H1 (cell line): ENCODE results near the gene CTNNA3. TPM values are rescaled to one million over a fixed set of nuclear protein-coding genes. Genes with fewer than 3 reads are reported as not detected.
"Not testable (repeated sequence)": the region's sequence is repeated elsewhere in the genome, so short reads cannot be mapped to it uniquely, and the experiment has no call there.

ENCODE experiments used
- CTCF ChIA-PET: fragments of 300-600 bp; sonication (Branson Sonifier 250); formaldehyde crosslinking; loops from one replicate; lab custom pipeline; 2021; ENCODE audit not compliant: partially characterized antibody; lab: Charles Lee
- POLR2A ChIA-PET: fragments of 300-600 bp; sonication (Branson Sonifier 250); formaldehyde crosslinking; loops from one replicate; lab custom pipeline; 2021; ENCODE audit warnings: inconsistent platforms; ENCODE audit not compliant: partially characterized antibody; lab: Charles Lee
- DNase-seq, 2 experiments: peaks; one replicate each; pipeline versions ENCODE4 v3.0.0 to v3.0.0-alpha.2; 2010 to 2022; ENCODE audit warnings: low spot score in 2 of 2, low read depth in 1 of 2, mixed read lengths in 1 of 2
- FAIRE-seq: peaks from 2 replicates; lab custom pipeline; 2011; peaks lifted over from hg19 to GRCh38; lab: Jason Lieb, UNC
- H2AFZ ChIP-seq: 2 replicates; pipeline ENCODE4 v1.8.1; 2012; ENCODE audit warnings: low read length, inconsistent platforms
- H2AK5ac ChIP-seq: 2 replicates; pipeline ENCODE4 v1.6.1; 2013; ENCODE audit warnings: low read depth, low read length
- H2BK120ac ChIP-seq: replicated peaks from 2 replicates; pipeline ENCODE3; 2013; ENCODE audit warnings: low read depth, low read length, inconsistent platforms
- H2BK12ac ChIP-seq: 2 replicates; pipeline ENCODE4 v1.6.1; 2013; ENCODE audit warnings: low read depth, low read length
- H2BK15ac ChIP-seq: 2 replicates; pipeline ENCODE4 v1.6.1; 2013; ENCODE audit warnings: low read length
- H2BK20ac ChIP-seq: 2 replicates; pipeline ENCODE4 v1.6.1; 2013; ENCODE audit warnings: low read length
- H2BK5ac ChIP-seq: 2 replicates; pipeline ENCODE4 v1.6.1; 2013; ENCODE audit warnings: low read depth, low read length
- H3K14ac ChIP-seq: 2 replicates; pipeline ENCODE4 v1.6.1; 2013; ENCODE audit warnings: inconsistent platforms; ENCODE audit not compliant: insufficient read length
- H3K18ac ChIP-seq: 2 replicates; pipeline ENCODE4 v1.6.1; 2013; ENCODE audit warnings: low read length; ENCODE audit errors: extremely low read depth
- H3K23ac ChIP-seq: 2 replicates; pipeline ENCODE4 v1.6.1; 2013; ENCODE audit warnings: inconsistent platforms; ENCODE audit not compliant: insufficient read length
- H3K23me2 ChIP-seq: 2 replicates; pipeline ENCODE4 v1.6.1; 2013; ENCODE audit warnings: low read depth, low read length
- H3K27ac ChIP-seq: 2 replicates; pipeline ENCODE4 v1.6.1; 2011; ENCODE audit warnings: low read depth, low read length, inconsistent platforms
- H3K27me3 ChIP-seq, 4 experiments: replicated peaks in 1 of 4; 1 replicate in 1 of 4; 2 replicates in 3 of 4; pipeline versions ENCODE4 v1.6.1 to v1.8.1; 2011 to 2013; ENCODE audit warnings: low read length in 3 of 4, mild to moderate bottlenecking in 3 of 4, inconsistent platforms in 2 of 4, mixed read lengths in 2 of 4, moderate library complexity in 1 of 4; ENCODE audit not compliant: control insufficient read depth in 3 of 4, insufficient read depth in 3 of 4; ENCODE audit errors: extremely low read depth in 1 of 4
- H3K36me3 ChIP-seq, 4 experiments: 2 replicates each; pipeline versions ENCODE4 v1.6.1 to v1.8.1; 2011 to 2013; ENCODE audit warnings: mild to moderate bottlenecking in 4 of 4, low read length in 3 of 4, moderate library complexity in 2 of 4, control low read depth in 1 of 4, inconsistent platforms in 1 of 4; ENCODE audit not compliant: insufficient read depth in 4 of 4, control insufficient read depth in 2 of 4
- H3K4ac ChIP-seq: replicated peaks from 2 replicates; pipeline ENCODE3; 2013; ENCODE audit warnings: low read length, low read depth, mixed read lengths, inconsistent platforms; ENCODE audit not compliant: insufficient read length
- H3K4me1 ChIP-seq, 4 experiments: replicated peaks in 1 of 4; 1 replicate in 1 of 4; 2 replicates in 3 of 4; pipeline versions ENCODE4 v1.6.1 to v1.8.1; 2011 to 2013; ENCODE audit warnings: low read length in 3 of 4, inconsistent platforms in 2 of 4, mixed read lengths in 1 of 4; ENCODE audit not compliant: insufficient read depth in 4 of 4, control insufficient read depth in 3 of 4
- H3K4me2 ChIP-seq, 2 experiments: 2 replicates each; pipeline versions ENCODE4 v1.6.1 to v1.8.1; 2011 to 2013; ENCODE audit warnings: low read depth in 2 of 2, low read length in 2 of 2, control low read depth in 1 of 2, inconsistent platforms in 1 of 2, mild to moderate bottlenecking in 1 of 2; ENCODE audit not compliant: insufficient read depth in 1 of 2
- H3K4me3 ChIP-seq, 4 experiments: fragments of 200-600, 300-600 bp in 1 of 4; sonication (generic), shearing (Covaris generic), sonication (Bioruptor Twin) in 1 of 4; 2 replicates each; pipeline versions ENCODE4 v1.5.1 to v1.8.1; 2011 to 2016; ENCODE audit warnings: low read length in 4 of 4, low read depth in 3 of 4, control low read depth in 2 of 4, inconsistent platforms in 2 of 4, mild to moderate bottlenecking in 2 of 4, mixed read lengths in 1 of 4, moderate library complexity in 1 of 4; ENCODE audit not compliant: insufficient read depth in 2 of 4; ENCODE audit errors: extremely low read depth in 1 of 4
- H3K56ac ChIP-seq: replicated peaks from 2 replicates; pipeline ENCODE3; 2013; ENCODE audit warnings: low read depth, mild to moderate bottlenecking, mixed read lengths, low read length, inconsistent platforms; ENCODE audit not compliant: insufficient read length
- H3K79me1 ChIP-seq: 2 replicates; pipeline ENCODE4 v1.6.1; 2013; ENCODE audit warnings: low read depth, low read length, control low read depth
- H3K79me2 ChIP-seq, 2 experiments: 2 replicates each; pipeline versions ENCODE4 v1.6.1 to v1.8.1; 2012 to 2013; ENCODE audit warnings: low read length in 2 of 2, mild to moderate bottlenecking in 2 of 2, inconsistent platforms in 1 of 2; ENCODE audit not compliant: insufficient read depth in 2 of 2, control insufficient read depth in 1 of 2
- H3K9ac ChIP-seq, 4 experiments: replicated peaks in 1 of 4; 1 replicate in 1 of 4; 2 replicates in 3 of 4; pipeline versions ENCODE4 v1.6.1 to v1.8.1; 2011 to 2013; ENCODE audit warnings: low read depth in 3 of 4, low read length in 3 of 4, control low read depth in 2 of 4, mild to moderate bottlenecking in 2 of 4, moderate library complexity in 2 of 4, inconsistent platforms in 1 of 4; ENCODE audit errors: extremely low read depth in 1 of 4
- H3K9me3 ChIP-seq, 2 experiments: 2 replicates each; pipeline versions ENCODE4 v1.6.1 to v1.8.1; 2012 to 2013; ENCODE audit warnings: mild to moderate bottlenecking in 2 of 2, moderate library complexity in 2 of 2, control low read depth in 1 of 2, inconsistent platforms in 1 of 2, low read depth in 1 of 2, low read length in 1 of 2, mixed read lengths in 1 of 2; ENCODE audit not compliant: insufficient read depth in 2 of 2
- H4K20me1 ChIP-seq, 2 experiments: replicated peaks in 1 of 2; 2 replicates each; pipeline versions ENCODE3 to v1.8.1; 2011 to 2013; ENCODE audit warnings: inconsistent platforms in 2 of 2, low read length in 2 of 2, mild to moderate bottlenecking in 1 of 2; ENCODE audit not compliant: insufficient read depth in 2 of 2, control insufficient read depth in 1 of 2
- H4K5ac ChIP-seq: 2 replicates; pipeline ENCODE4 v1.6.1; 2013; ENCODE audit warnings: low read length, low read depth, mixed read lengths, inconsistent platforms; ENCODE audit not compliant: insufficient read length
- H4K8ac ChIP-seq: 2 replicates; pipeline ENCODE4 v1.8.0; 2013; ENCODE audit warnings: mild to moderate bottlenecking, moderate library complexity, low read length, inconsistent platforms; ENCODE audit not compliant: insufficient read depth; ENCODE audit errors: extremely low read depth
- H4K91ac ChIP-seq: replicated peaks from 2 replicates; pipeline ENCODE3; 2013; ENCODE audit warnings: low read length, mixed read lengths, inconsistent platforms; ENCODE audit not compliant: insufficient read length
- GABPA ChIP-seq: IDR thresholded peaks from 2 replicates; pipeline ENCODE4 v1.6.1; 2011; ENCODE audit warnings: mild to moderate bottlenecking, low read length, moderate library complexity, borderline replicate concordance; ENCODE audit not compliant: insufficient read depth
- TBP ChIP-seq: IDR thresholded peaks from 2 replicates; pipeline ENCODE4 v1.6.1; 2011; ENCODE audit warnings: low read depth, low read length, improper control_type of control experiment
- YY1 ChIP-seq: IDR thresholded peaks from 2 replicates; pipeline ENCODE4 v1.6.1; 2011; ENCODE audit warnings: low read depth, mild to moderate bottlenecking, low read length
- WGBS, 2 experiments: shearing (Covaris generic) in 1 of 2; methylation state at CpG; one replicate each; pipeline versions ENCODE4 v1.1.6 to v1.1.7; 2013 to 2015; ENCODE audit warnings: low lambda C conversion rate in 2 of 2, mixed read lengths in 2 of 2, inconsistent platforms in 1 of 2, low coverage in 1 of 2, missing lambda C conversion rate in 1 of 2; ENCODE audit not compliant: insufficient replicate concordance in 2 of 2, insufficient coverage in 1 of 2, insufficient read length in 1 of 2; ENCODE audit errors: extremely low coverage in 1 of 2, missing lambda C conversion rate in 1 of 2; 5-methylcytosine and 5-hydroxymethylcytosine counted together
- polyA plus RNA-seq, 7 experiments: library from polyadenylated mRNA; depleted of rRNA in 3 of 7; stranded (reverse) in 5 of 7; unstranded in 2 of 7; fragments of >200 nt in 5 of 7; fragments of 200-250 nt in 2 of 7; gene quantifications; 1 replicate in 5 of 7; 2 replicates in 1 of 7; 4 replicates in 1 of 7; pipeline versions ENCODE4 v1.2.1 to v1.2.3, GENCODE V29; 2011 to 2013; ENCODE audit warnings: missing spikeins in 2 of 7, mixed read lengths in 2 of 7
- total RNA-seq: library from RNA; stranded (reverse); fragmentation: NEBNext Ultra II Directional; extraction: Animal tissue kit (Norgen Biotek cat#: 25700); gene quantifications from 2 replicates; pipeline ENCODE4 v1.2.1, GENCODE V29; 2021

CTNNA3 gene
- total and polyA plus RNA-seq, 2 of the 8 experiments (the other 6 are each of a cell fraction or from before 2014, with no cell fraction given), result 1.3 to 1.5 TPM

- no peak for TF ChIP-seq TBP
- no peak for TF ChIP-seq YY1
- no peak for TF ChIP-seq GABPA
Observed at GRCh38 chr10:67401711-67402110, 294.3 kb downstream of the CTNNA3 start (continued).

DNA sequence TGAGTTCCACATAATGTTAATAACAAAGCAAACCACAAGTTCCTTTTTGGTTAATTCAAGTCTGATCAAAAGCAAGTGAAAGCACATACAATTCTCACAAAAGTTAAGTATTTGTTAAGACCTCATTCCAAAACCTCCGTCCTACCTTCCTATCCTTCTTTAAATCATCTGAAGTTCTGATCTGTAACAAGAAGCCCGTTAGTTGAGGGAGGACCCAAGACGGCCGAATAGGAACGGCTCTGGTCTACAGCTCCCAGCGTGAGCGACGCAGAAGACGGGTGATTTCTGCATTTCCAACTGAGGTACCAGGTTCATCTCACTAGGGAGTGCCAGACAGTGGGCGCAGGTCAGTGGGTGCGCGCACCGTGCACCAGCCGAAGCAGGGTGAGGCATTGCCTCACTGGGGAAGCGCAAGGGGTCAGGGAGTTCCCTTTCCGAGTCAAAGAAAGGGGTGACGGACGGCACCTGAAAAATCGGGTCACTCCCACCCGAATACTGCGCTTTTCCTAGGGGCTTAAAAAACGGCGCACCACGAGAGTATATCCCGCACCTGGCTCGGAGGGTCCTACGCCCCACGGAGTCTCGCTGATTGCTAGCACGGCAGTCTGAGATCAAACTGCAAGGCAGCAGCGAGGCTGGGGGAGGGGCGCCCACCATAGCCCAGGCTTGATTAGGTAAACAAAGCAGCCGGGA lies 309.0 kb downstream of the CTNNA3 start:
- H3K9me3 ChIP-seq, H2AFZ ChIP-seq: not testable (repeated sequence)

More for the DNA sequence above, 309.0 kb downstream of the CTNNA3 start:
- H3K79me2 ChIP-seq, H2BK15ac ChIP-seq, CTCF ChIA-PET, H3K36me3 ChIP-seq, H3K79me1 ChIP-seq, H3K14ac ChIP-seq, H3K18ac ChIP-seq, H3K27ac ChIP-seq, H4K5ac ChIP-seq, FAIRE-seq, H2BK5ac ChIP-seq, H4K20me1 ChIP-seq, H3K9ac ChIP-seq, H3K27me3 ChIP-seq, H3K4me1 ChIP-seq, H3K23ac ChIP-seq, H2BK12ac ChIP-seq, H3K23me2 ChIP-seq, H4K8ac ChIP-seq, H2AK5ac ChIP-seq, H4K91ac ChIP-seq, H2BK120ac ChIP-seq, H3K4ac ChIP-seq, H2BK20ac ChIP-seq, H3K56ac ChIP-seq: not testable (repeated sequence)
- Histone ChIP-seq H3K4me2 (peak overlapping the region; percentile 55 to 57), H3K4me3 (peak overlapping the region; percentile 23 to 49 (median 44); a peak in 6 of 8 replicates)
- POLR2A ChIA-PET, result interaction anchor here (0.8 kb wide), 1 partner anchor 10 kb away, joined by 4 read pairs; no protein-coding TSS in a partner anchor
- DNase-seq, result peak in 1 of 2 experiments; percentile 67
- 14% methylated on average over 29 of the region's 33 CpGs; no CpG with 5 or more reads in 1 of the 2 experiments for WGBS, 2 experiments
